Activated CD4-positive, alpha-beta T cell treated with anti-CD3 and anti-CD28 coated beads, Interleukin-10, Interleukin-2, amounts not matched to agents 100 ng/mL and 50 ng/mL, durations not matched to agents 16 hours and 8 hours (primary cell): ENCODE results near the gene CAMK2B.

Experiments used
- DNase-seq: peaks from one replicate; pipeline ENCODE4 v3.0.0-alpha.2; 2020

CAMK2B gene

DNA sequence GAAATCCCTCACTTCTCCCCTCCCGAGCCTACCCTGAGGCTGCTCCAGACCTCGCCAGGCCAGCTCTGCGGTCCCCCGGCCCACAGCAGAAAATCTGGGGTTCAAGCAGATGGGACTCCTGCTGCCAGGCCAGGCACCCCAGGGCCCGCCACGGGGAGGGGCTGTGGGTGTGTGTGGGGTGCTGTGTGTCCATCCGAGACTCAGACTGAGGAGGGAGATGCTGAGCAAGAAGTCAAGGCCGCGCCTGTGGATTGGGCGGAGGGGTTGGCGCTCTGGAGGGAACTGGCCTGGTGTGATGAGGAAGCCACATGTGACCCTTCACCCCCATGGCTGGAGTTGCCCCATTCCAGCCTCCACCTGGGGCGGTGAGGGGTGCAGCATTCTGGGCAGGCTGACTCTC lies 73.5 kb downstream of the CAMK2B start:
- no peak for DNase-seq

DNA sequence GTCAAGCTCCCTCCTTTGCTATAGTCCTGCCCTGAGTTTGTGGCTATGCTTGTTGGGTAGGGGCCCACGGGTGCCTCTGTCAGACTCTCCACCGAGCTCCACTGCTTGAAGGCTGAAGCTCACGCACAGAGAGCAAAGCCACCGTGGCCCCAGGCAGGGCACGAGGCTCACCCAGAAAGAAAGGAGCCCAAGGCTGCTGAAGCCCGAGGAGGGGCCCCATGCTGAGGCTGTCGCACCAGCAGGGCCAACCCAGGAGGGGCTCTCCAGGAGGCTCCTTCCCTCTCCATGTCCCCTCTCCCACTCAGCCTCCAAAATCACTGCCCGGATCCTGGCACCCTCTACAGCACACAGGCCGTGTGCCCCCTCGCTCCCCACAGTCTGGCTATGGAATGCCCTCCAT lies 74.1 kb downstream of the CAMK2B start:
- DNase-seq, result no peak

- DNase-seq, result no peak
These were observed 75.7 kb downstream of the CAMK2B start for GRCh38 chr7:44249639-44250234.

GRCh38 chr7:44247868-44248651 lies 77.3 kb downstream of the CAMK2B start:
- no peak for DNase-seq

DNA sequence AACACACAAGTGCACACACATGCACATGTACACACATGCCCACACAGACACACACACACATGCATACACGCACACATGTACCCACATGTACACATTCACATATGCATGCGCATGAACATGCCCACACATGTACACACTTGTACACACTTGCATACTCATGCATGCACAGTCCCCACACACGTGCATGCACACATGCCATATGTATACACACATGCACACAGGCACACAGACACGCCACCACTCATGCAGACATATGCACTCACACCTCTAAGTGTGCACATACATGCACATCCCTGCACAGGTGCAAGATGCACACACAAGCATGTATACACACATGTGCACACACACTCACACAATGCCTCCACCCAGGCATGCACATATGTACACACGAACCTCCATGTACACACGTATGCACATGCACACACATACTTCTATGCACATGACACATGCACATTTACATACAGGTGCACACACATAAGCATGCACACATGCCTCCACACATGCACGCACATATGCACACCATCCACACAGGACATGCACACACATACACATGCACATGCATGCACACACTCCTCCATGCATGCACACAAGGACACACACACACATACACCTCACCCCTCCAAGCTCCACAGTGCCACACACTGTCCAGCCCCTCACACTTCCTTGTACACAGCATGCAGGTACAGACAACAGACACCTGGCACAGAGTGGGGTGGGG lies 78.8 kb downstream of the CAMK2B start:
- DNase-seq, result no peak

DNA sequence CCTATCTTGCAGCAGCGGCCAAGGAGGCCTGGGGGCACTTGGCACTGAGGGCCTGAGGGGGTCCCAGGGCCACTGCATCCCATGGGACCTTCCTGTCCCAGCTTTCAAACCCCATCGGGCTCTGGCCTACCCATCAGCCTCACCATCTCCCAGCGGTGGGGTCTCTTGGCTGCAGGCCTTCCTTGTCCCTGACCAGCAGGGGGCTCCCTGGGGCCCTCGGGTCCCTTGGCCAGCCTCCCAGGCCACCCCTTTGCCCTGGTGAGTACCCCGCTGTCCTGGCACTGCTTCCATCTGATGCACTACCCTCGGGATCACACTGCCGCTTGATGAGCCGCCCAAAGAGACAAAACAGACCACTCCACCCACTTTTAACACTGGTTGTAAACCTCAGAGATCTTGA lies 81.1 kb downstream of the CAMK2B start:
- DNase-seq, result peak; percentile 48

DNA sequence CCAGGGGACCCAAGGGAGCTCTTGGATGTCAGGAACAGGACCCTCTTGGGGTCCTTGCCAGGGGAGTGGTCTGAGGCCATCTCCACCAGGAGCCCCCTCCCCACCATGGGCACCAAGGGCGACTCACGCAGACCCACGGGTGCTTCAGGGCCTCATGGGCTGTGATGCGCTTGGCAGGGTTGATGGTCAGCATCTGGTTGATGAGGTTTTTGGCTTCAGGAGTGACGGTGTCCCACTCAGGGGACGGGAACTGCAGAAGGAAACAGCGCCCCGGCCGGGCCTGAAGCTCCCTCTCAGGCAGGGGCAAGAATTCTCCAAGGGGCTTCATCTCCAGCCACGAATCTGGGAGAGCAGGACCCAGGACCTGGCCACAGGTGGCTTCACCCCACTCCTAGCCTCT lies 83.3 kb downstream of the CAMK2B start:
- no peak for DNase-seq

DNA sequence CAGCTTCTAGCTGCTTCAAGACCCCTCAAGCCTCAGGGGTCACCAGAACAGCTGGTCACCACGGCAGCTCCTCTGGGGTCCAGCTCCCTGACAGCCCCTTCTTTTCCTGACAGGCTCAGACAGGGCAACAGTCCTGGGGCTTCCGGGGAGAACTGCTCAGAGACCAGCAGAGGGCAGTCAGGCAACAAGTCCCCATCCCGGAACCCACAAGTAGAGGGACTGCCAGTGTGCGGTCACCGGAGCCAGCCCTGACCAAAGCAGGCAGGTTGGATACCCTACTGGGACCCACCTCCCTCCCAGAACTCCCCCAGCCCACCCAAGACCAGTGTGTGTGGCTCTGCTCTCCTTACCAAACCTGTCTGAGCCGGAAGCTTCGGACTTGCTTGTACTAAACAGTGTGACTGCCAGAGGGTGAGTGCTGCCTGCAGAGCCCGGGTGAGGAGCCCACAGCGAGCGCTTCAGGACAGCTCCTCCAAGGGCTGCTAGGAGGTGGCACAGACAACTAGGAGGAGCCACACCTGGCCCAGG lies 84.3 kb downstream of the CAMK2B start:
- peak; percentile 79 for DNase-seq

- DNase-seq, result no peak
These were observed 85.0 kb downstream of the CAMK2B start for GRCh38 chr7:44240376-44240775.

GRCh38 chr7:44239361-44239760 lies 86.0 kb downstream of the CAMK2B start:
- no peak for DNase-seq

DNA sequence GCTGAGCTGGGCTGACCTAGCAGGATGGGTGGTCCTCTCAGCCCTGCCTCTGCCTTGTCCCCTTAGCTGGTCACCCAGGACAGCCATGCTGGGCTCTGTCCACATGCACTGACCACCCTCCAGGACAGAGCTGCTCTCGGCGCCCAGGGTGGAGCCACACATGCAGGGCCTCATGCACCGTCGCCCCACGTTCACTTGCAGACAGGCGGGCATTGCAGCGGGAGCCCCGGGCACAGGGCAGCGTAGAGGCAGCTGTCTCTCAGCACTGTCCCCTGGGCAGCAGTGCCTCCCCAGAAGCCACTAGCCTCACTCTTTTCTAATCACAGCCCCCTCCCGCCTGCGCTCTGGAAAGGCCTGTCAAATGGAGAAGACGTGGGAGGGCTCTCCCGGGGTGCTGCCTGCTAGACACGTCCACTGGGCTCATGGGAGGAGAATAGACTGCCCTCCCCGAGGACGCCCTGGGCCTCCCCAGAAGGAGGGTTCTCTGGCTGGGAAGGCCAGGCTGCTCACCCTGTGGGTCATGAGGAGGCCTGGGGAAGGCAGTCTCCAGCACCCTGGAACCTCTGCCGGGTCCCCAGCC lies 87.2 kb downstream of the CAMK2B start:
- no peak for DNase-seq

DNA sequence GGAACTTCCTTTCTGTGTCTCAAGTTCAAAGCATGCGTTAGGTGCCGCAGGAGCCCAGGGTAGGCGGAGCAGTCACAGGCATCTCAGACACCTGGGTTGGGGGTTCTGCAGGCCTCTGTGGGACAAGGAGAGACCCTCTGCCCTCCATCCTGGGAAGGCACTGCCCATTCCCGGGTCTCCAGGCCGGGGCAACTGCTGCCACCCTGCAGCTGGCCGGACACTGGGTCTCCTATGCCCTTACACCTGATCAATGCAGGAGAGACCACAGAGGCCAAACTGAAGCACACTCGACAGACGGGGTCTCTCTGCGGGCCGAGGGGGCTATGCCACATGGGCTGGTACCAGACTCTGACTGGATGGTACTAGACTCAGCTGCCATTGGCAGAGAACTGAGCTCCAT lies 87.7 kb downstream of the CAMK2B start:
- DNase-seq, result no peak

DNA sequence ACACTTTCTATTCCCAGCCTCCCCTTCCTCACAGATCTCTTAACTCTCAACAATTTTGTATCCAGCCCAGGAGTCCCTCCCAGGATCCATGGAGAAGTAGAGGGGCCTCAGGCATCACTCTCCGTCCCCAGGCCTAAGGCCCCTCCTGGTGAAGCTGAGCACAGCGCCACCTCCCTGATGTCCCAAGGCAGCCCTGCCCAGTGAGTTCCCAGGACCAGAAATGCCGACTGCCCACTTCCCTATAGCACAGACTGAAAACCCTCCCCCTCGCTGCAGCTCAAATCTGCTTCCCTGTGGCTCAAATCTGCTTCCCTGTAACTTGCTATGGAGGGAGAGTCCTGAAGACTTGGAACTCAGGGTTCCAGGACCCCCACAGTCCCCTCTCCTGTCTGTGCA lies 89.1 kb downstream of the CAMK2B start:
- no peak for DNase-seq

- no peak for DNase-seq
These were observed 89.6 kb downstream of the CAMK2B start for GRCh38 chr7:44235582-44236332.

DNA sequence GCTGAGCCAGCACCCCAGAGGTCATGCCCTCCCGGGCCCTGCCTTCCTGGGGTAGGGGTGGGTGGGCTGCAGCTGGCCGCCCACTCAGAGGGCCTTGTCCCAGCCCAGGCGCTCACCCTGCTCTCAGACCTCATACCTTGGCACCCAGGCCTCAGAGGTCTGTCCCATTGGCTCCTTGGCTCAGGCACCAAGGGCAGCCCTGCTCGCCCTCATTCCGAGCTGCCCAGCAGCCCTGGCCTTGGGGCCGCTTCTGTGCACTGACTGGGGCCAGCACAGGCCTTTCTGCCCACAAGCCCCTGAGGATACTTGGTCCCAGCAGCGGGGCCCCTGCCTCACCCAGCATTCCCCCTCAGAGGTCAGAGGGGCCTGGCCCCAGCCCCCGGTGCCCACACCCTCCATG lies 90.3 kb downstream of the CAMK2B start:
- DNase-seq, result no peak

- DNase-seq, result no peak
These were observed 92.3 kb downstream of the CAMK2B start for GRCh38 chr7:44232901-44233715.

DNA sequence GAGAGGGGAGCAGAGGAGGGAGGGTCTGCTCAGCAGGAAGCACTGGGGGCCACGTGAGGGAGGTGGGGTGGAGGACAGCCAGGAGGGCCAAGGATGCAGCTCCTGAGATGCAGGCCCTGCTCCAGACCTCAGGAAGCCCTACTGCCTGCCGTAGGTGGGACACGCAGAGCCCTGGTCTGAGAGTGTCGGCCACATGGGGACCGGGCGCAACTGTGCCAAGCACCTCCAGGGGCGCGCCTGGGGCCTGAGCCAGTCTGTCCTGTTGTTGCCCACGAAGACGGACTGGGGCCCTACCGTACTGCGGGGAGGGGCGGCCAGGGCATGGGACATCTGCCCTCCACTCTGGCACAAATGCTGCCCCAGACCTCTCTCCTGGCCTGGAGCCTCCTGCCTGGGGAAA lies 93.0 kb downstream of the CAMK2B start:
- no peak for DNase-seq

DNA sequence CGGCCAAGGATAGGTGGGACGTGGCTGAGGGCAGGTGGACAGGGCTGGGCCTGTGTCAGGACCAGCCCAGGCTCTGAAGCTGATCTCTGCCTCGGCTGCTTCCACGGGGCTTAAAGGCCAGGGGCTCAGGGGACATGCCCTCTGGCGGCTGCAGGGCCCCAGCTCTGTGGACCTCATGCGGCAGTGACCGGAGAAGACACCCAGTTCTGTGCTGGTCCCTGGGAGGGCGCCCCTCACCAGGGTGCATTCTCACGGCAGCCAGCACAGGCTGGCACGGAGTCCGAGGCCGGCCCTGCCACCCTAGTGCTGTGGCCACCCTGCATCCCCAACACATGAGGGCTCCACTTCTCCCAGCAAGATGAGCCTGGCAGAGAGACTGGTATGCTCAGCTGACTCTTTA lies 94.3 kb downstream of the CAMK2B start:
- no peak for DNase-seq

GRCh38 chr7:44230286-44230685 lies 95.1 kb downstream of the CAMK2B start:
- DNase-seq, result no peak

DNA sequence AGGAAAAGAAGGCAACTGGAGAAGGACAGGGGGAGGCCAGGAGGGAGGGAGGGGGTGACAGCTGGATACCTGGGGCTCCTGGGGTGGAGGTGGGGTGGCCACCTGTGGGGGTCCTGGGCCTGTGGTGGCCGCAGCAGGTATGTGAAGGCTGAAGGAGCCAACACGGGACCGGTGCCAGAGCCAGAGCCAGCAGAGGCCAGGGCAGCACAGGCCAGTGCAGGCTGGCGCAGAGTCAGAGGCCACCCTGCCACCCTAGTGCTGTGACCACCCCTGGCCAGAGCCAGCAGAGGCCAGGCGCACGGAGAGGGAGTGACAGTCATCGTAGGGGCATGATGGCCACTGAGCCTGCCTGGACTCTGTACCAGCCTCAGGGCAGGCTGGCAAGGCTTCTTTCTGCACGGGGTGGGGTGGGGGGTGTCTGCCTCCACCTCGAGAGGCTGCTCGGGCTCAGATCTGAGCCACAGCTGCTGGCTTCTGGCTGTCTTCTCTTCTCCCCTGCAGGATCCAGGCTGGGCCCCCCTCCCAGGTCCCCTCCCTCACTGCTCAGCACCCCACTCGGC lies 95.8 kb downstream of the CAMK2B start:
- DNase-seq, result no peak

GRCh38 chr7:44228571-44229350 lies 96.6 kb downstream of the CAMK2B start:
- DNase-seq, result no peak
